ENCODE measurements around the gene VWA5B2.

- no peak for TF ChIP-seq CTCF (IDR thresholded peaks at IDR 0.05)
- TF ChIP-seq POLR2A (IDR thresholded peaks at IDR 0.05): no peak
Measured at GRCh38 chr3:184262764-184263179, 33.4 kb downstream of the VWA5B2 start.
